ENCODE data around the gene FEZF1. TPM values are rescaled to one million over a fixed set of nuclear protein-coding genes. Genes with fewer than 3 reads are reported as not detected.

FEZF1 gene
- total and polyA plus RNA-seq, 2 of the 4 experiments (the other 2 are of a cell fraction), result not detected

DNA sequence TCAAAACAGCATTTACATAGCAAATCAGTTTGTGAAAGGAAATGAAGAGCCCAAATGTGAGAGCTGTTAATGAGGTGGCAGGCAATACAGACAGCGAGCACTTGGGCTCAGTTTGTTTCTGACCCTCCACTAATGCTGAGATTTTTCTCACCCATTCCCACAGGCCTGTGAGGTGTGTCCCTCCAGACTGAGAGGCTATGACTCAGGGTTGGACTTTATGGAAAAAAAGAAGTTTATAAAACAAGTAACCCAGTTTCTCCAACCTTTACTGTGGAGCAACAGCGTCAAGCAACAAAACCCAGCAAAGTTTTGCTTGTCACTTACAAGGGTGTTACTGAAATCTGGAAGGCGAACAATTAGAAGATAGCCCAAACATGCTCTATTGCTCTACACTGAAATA is 4.9 kb upstream of the FEZF1 start:
- dilution Hi-C loops (cut with HindIII; ENCODE audit: low sequenced_read_pairs, unreplicated experiment) (no loop called here), in situ Hi-C loops (cut with MboI; ENCODE audit: low sequenced_read_pairs) (no loop called here), intact Hi-C loops (cut with micrococcal nuclease) (no loop called here)
- Histone ChIP-seq H3K27ac (ENCODE audit: insufficient read depth, low read length) (no peak overlapping the region), H2AFZ (replicated peaks; ENCODE audit: low read length, poor library complexity) (no peak overlapping the region), H3K9me3 (ENCODE audit: control insufficient read depth, insufficient read depth, low read length) (peaks cover 3% of the 10 kb centered on the region), H3K36me3 (ENCODE audit: control insufficient read depth, insufficient read depth, low read length) (no peaks in the 10 kb centered on the region), H4K20me1 (ENCODE audit: insufficient read depth, low read length) (no peaks in the 10 kb centered on the region), H3K27me3 (ENCODE audit: control insufficient read depth, insufficient read depth, low read length) (peaks cover 71% of the 10 kb centered on the region), H4K91ac (ENCODE audit: insufficient read depth, low read depth, low read length) (no peak overlapping the region), H2BK20ac (ENCODE audit: low read depth, low read length) (no peak overlapping the region), H2BK5ac (ENCODE audit: low read depth, low read length, poor library complexity, severe bottlenecking) (no peak overlapping the region), H3K18ac (ENCODE audit: low read depth, low read length) (no peak overlapping the region), H3K4me2 (ENCODE audit: low read depth, low read length) (no peak overlapping the region), H2AK9ac (replicated peaks; ENCODE audit: low read depth, low read length, poor library complexity) (no peak overlapping the region), H3K9ac (ENCODE audit: low read depth, low read length) (no peak overlapping the region), H3K23ac (ENCODE audit: low read depth, low read length) (no peak overlapping the region), H4K8ac (ENCODE audit: low read depth in 2 of 2, low read length in 2 of 2) (no peak overlapping the region), H4K5ac (ENCODE audit: low read depth, low read length) (no peak overlapping the region), H3K9me1 (ENCODE audit: insufficient read depth, low read length) (no peaks in the 10 kb centered on the region), H2BK15ac (ENCODE audit: low read depth, low read length) (no peak overlapping the region), H3K14ac (replicated peaks; ENCODE audit: low read depth, low read length) (no peak overlapping the region), H3K56ac (ENCODE audit: extremely low read depth, insufficient read depth, low read length) (no peak overlapping the region), H3K4me3 (ENCODE audit: insufficient read depth, low read depth, low read length) (no peak overlapping the region), H3K4ac (ENCODE audit: low read depth, low read length) (no peak overlapping the region), H3K79me1 (ENCODE audit: low read depth in 1 of 2, low read length in 2 of 2) (no peaks in the 10 kb centered on the region), H2BK120ac (ENCODE audit: low read depth, low read length) (no peak overlapping the region), H2AK5ac (ENCODE audit: low read depth, low read length) (no peak overlapping the region), H3K4me1 (ENCODE audit: control insufficient read depth, insufficient read depth, low read length) (no peaks in the 10 kb centered on the region)
- no CpG with 5 or more reads among the region's 3 CpGs for WGBS, 2 experiments (ENCODE audit: extremely low coverage in 2 of 2, insufficient read length in 1 of 2)
- no TSS peak for BruUV-seq (replicated peaks)
- CTCF ChIA-PET, result no interaction called here
- DNase-seq (no peak), ATAC-seq (ENCODE audit: low read depth) (no peak)
- TF ChIP-seq RFX5 (IDR thresholded peaks at IDR 0.05; ENCODE audit: low read depth, low read length), result no peak
- POLR2A ChIA-PET (ENCODE audit: unreplicated experiment), result no interaction called here

All from IMR-90 (cell line).